Stimulated activated CD4-positive, alpha-beta T cell treated with anti-CD3 and anti-CD28 coated beads, Interleukin-15, amount 100 ng/mL, for 48 hours (primary cell): ENCODE results near the gene HLA-DRB1.
"Not testable (repeated sequence)": the region's sequence is repeated elsewhere in the genome, so short reads cannot be mapped to it uniquely, and the experiment has no call there.

ENCODE experiments used
- DNase-seq, 2 donors: peaks; one replicate each; pipeline ENCODE4 v3.0.0-alpha.2; 2020; ENCODE audit warnings: low read depth in 2 of 2

The HLA-DRB1 gene

DNA sequence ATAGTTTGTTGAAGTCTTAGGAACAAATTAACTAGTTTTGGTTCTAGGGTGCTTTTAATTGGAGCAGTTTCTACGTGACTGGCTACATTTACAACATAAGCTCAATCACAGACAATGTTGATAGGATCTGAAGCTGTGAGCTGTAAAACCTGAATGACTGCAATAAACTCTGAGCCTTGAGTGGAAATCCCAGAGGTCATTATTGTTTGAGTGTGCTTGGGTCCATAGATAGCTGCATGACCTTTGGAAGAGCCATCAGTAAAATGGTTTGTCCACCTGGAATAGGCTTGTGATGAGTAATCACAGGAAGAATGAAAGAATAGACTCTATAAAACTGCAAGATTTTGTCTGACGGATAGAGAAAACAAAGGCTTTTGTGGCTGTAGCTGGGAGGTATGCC is 26.7 kb downstream of the HLA-DRB1 start:
- DNase-seq = no peak

DNA sequence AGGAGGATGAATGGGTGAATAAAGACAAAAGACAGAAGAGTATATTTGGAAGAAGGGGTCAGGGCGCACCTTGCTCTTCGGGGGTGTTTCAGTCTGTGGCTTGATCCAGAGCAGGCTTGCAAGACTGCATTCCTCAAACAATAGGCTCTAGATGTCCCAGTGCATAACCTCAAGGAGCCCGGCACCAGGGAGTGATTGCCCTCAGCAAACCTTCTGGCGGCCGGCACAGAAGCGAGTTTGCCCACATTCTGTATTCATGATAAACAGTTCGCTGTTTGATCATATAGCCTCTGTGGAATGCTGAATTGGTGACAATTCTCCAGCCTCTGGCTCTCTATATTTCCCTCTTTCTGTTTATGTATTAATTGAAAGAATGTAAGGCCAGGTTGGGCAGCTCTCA is 29.9 kb downstream of the HLA-DRB1 start:
- DNase-seq = no peak

DNA sequence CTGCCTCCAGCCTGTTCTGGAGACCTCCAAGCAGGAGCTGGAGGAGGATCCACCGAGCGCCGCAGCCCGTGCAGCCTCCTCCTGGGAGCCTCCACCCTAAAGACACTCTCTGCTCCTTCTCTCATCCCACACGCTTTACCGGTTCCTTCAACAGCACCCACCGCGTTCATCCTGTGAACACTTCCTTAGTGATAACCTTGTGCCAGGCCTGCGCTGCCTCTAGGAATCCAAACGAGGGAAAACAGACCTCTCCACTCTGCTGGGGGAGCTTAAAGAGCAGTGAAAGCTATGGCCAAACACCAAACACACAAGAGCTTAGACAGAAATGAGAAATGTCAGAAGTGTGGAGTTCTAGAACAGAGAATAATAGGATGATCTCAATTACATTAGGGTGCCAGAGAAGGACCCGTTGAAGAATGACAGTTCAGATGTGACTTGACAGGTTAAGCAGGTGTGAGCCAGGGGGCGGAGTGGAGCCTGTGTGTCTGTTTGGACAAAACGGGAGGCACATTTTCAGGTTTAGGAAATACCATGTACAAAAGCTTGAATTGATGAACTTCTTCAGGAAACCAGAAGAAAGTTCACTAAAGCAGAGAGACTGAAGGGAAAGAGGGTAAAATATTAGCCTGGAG is 31.1 kb downstream of the HLA-DRB1 start:
- no peak for DNase-seq

DNA sequence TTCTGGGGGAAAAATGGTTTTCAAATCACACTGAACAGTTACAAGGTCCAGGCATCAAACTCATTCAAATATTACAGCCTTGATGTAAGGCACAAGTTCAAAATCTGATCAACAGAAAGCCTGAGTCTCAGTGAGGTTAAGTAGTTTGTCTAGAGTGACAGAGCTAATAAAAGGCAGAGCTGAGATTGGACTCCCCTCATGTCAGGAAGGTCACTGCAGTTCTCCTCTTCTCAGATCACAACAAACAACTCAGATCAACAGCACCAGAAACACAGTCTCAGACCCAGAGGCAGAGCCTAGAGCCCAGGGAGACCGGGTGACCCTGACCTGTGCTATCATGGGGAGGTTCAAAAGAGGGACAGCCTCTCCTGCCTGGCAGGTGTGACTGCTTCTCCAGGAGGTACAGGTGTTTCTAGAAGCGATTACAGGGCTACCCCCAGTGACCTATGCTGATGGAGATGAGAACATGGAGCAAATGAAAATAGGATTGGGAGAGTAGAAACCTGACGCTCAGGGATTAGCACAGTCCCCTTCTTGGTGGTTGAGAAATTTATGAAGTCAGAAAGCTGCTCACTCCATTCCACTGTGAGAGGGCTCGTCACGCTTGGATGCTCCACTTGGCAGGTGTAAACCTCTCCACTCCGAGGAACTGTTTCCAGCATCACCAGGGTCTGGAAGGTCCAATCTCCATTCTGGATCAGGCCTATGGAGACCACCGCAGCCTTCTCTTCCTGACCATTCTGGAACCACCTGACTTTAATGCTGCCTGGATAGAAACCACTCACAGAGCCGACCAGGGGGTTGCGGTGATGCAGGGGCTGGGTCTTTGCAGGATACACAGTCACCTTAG is 35.3 kb downstream of the HLA-DRB1 start:
- no peak for DNase-seq

GRCh38 chr6:32553037-32553742 is 36.5 kb downstream of the HLA-DRB1 start:
- no peak for DNase-seq

- no peak for DNase-seq
Measured at GRCh38 chr6:32551410-32551809, 38.2 kb downstream of the HLA-DRB1 start.

DNA sequence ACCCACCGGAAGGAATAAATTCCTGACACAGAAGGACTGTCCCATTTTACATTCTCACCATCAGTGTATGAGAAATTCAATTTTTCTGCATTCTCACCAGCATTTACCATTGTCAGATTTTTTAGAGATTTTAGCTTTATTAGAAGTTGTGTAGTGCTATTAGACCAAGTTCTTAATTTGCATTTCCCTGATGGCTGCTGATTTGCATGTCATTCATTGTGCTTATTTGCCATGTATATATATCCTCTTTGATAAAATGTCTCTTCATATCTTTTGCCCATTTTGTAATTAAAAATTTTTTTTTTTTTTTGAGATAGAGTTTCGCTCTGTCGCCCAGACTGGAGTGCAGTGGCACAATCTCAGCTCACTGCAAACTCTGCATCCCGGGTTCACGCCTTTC is 49.8 kb downstream of the HLA-DRB1 start:
- no peak for DNase-seq

DNA sequence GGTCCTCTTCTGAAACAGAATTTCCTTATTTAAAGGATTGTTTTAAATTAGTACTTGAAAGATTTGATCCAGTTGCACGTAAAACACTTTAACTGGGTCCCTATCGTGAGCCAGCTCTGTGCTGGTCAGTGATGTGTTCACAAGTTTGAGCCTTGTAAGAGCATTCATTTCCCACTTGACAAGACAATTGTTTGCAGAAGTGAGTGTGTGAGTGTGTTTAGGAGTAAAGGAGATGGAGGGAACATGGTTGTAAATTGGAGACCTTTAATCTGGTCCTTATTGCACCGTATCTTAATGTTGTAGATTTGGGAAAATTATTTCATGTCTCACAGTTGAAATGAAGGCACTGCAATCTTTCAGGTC is 59.2 kb downstream of the HLA-DRB1 start:
- not testable (repeated sequence) for DNase-seq

DNA sequence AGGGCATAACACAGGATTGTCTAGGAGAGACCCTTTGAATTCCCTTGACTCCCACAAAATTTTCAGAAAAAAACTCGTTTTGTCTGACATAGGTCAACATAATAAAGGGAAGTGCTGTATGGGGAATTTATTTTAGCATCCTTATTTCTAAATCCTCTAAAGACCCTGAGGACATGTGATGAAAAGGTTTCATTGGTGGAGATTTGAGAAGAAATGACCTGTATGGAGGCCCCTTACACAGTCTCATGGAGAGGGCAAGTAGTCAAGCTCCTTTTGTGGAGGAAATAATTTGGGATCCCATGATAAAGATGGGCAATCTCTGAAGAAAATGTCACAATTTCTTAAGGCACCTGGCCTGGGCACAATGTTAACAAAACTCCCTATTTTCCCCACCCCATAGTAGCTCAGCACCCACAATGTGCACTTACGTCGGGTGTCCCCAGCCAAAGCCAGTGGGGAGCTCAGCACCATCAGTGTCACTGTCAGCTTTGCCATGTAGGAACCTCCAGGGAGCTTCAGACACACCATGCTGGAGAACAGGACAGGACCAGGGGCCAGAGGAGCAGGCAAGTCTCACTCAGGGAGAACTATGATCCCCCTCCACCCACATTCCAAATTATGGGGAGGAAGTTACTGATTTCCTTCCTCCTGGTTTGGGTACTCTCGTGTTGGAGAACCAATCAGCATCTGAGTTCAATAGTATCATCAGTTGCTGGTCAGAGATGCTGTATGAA is 59.8 kb downstream of the HLA-DRB1 start, which contains the start of gene HLA-DRB5:
HLA-DRB5 (minus strand) TSS at position 591 of the 734 bp plus-strand sequence; CDS start at position 528, 63 bp downstream.
- DNase-seq = no peak
